Fibroblast of lung (primary cell): ENCODE results near the gene LEUTX.

Experiments used
- EZH2 ChIP-seq: IDR thresholded peaks from 2 replicates; pipeline ENCODE4 v1.5.1; 2012; ENCODE audit warnings: low read length, control low read depth, mild to moderate bottlenecking; ENCODE audit errors: missing control alignments
- TF ChIP-seq, protein P1 (sequence below), 2 donors: IDR thresholded peaks in 1 of 2; conservative IDR thresholded peaks in 1 of 2; 1 replicate in 1 of 2; 2 replicates in 1 of 2; pipeline ENCODE4 v1.5.1; 2011 to 2012; ENCODE audit warnings: low read length in 2 of 2, control low read depth in 1 of 2, inconsistent platforms in 1 of 2, low read depth in 1 of 2, mild to moderate bottlenecking in 1 of 2

DNA sequence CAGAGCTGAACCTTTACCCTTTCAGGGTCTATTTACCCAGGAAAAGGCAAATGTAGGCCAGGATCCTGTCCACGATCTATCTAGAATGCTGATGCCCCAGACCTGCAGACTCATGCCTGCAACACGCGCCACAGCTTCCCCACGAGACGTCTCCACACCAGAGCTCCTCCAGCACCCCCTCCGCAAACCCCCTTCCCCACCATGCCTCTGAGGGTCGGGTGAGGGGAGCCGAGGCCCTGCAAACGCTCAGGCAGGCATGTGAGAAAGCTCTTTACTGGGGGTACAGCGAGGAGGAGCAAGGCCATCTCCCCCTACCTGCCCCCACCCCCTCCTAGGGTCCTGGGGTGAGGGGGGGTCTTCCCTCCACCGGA is 46.4 kb downstream of the LEUTX start:
- TF ChIP-seq, protein P1, sequence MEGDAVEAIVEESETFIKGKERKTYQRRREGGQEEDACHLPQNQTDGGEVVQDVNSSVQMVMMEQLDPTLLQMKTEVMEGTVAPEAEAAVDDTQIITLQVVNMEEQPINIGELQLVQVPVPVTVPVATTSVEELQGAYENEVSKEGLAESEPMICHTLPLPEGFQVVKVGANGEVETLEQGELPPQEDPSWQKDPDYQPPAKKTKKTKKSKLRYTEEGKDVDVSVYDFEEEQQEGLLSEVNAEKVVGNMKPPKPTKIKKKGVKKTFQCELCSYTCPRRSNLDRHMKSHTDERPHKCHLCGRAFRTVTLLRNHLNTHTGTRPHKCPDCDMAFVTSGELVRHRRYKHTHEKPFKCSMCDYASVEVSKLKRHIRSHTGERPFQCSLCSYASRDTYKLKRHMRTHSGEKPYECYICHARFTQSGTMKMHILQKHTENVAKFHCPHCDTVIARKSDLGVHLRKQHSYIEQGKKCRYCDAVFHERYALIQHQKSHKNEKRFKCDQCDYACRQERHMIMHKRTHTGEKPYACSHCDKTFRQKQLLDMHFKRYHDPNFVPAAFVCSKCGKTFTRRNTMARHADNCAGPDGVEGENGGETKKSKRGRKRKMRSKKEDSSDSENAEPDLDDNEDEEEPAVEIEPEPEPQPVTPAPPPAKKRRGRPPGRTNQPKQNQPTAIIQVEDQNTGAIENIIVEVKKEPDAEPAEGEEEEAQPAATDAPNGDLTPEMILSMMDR (conservative IDR thresholded peaks at IDR 0.05 in 1 of 2, IDR thresholded peaks at IDR 0.05 in 1 of 2; ENCODE audit: low read depth in 1 of 2, low read length in 2 of 2), result no peak
- no peak for TF ChIP-seq EZH2
